KOPT-K1 (cell line): ENCODE data around the gene TMEM80.
A peak's percentile ranks its signal among the peaks of the same experiment; 100 is the strongest.

Source experiments
- H3K27ac ChIP-seq: fragments of 200-600 bp; sonication (generic); 2 replicates; pipeline ENCODE4 v1.5.1; 2016; ENCODE audit warnings: antibody characterized with exemption, mild to moderate bottlenecking, low read depth, low read length; ENCODE audit not compliant: poor library complexity, severe bottlenecking
- H3K36me3 ChIP-seq: fragments of 200-600 bp; sonication (generic); 2 replicates; pipeline ENCODE4 v1.5.1; 2017; ENCODE audit warnings: antibody characterized with exemption, mild to moderate bottlenecking, low read length, moderate library complexity; ENCODE audit not compliant: insufficient read depth
- H3K9me3 ChIP-seq: fragments of 200-600 bp; sonication (generic); 2 replicates; pipeline ENCODE4 v1.5.1; 2017; ENCODE audit warnings: antibody characterized with exemption, low read length, mild to moderate bottlenecking; ENCODE audit not compliant: insufficient read depth, poor library complexity, severe bottlenecking

The TMEM80 gene

GRCh38 chr11:691710-692590 is 3.7 kb upstream of the TMEM80 start:
- Histone ChIP-seq H3K27ac (no peak overlapping the region), H3K9me3 (no peaks in the 10 kb centered on the region), H3K36me3 (peaks cover 42% of the 10 kb centered on the region)

- H3K27ac ChIP-seq = no peak overlapping the region
- H3K9me3 ChIP-seq = no peaks in the 10 kb centered on the region
- peaks cover 32% of the 10 kb centered on the region for H3K36me3 ChIP-seq
Observed at GRCh38 chr11:692824-693414, 2.7 kb upstream of the TMEM80 start.

- Histone ChIP-seq H3K9me3 (no peaks in the 10 kb centered on the region), H3K36me3 (peaks cover 27% of the 10 kb centered on the region), H3K27ac (no peak overlapping the region)
Observed at GRCh38 chr11:693415-693831, 2.2 kb upstream of the TMEM80 start.

- Histone ChIP-seq H3K9me3 (no peaks in the 10 kb centered on the region), H3K36me3 (peaks cover 21% of the 10 kb centered on the region), H3K27ac (no peak overlapping the region)
Observed at GRCh38 chr11:693887-694562, 1.6 kb upstream of the TMEM80 start.

- no peaks in the 10 kb centered on the region for H3K9me3 ChIP-seq
- H3K36me3 ChIP-seq = peaks cover 14% of the 10 kb centered on the region
- H3K27ac ChIP-seq = peak within 1 kb of the TSS; percentile 94
Observed at GRCh38 chr11:694563-695287, 891 bp upstream of the TMEM80 start, which contains the start of gene DEAF1. Gene DEAF1 (minus strand): TSS chr11:695222. CDS start chr11:695047, 175 bp downstream.

GRCh38 chr11:695288-695537 is 403 bp upstream of the TMEM80 start:
- Histone ChIP-seq H3K9me3 (no peaks in the 10 kb centered on the region), H3K36me3 (peaks cover 11% of the 10 kb centered on the region; the same call in 1 of the 2 replicates), H3K27ac (peak overlapping the region; percentile 94)

GRCh38 chr11:696955-697491 is 1.4 kb downstream of the TMEM80 start:
- Histone ChIP-seq H3K36me3 (peaks cover 2% of the 10 kb centered on the region; the same call in 1 of the 2 replicates), H3K27ac (peak overlapping the region; percentile 94), H3K9me3 (no peaks in the 10 kb centered on the region)

- Histone ChIP-seq H3K27ac (peak overlapping the region; percentile 8), H3K9me3 (no peaks in the 10 kb centered on the region), H3K36me3 (peaks cover 7% of the 10 kb centered on the region; the same call in 1 of the 2 replicates)
Observed at GRCh38 chr11:697811-698311, 2.2 kb downstream of the TMEM80 start.

- peaks cover 7% of the 10 kb centered on the region; the same call in 1 of the 2 replicates for H3K36me3 ChIP-seq
- H3K27ac ChIP-seq = peak overlapping the region; percentile 8
- H3K9me3 ChIP-seq = no peaks in the 10 kb centered on the region
Observed at GRCh38 chr11:698493-699115, 3.0 kb downstream of the TMEM80 start.

- Histone ChIP-seq H3K9me3 (no peaks in the 10 kb centered on the region), H3K36me3 (peaks cover 7% of the 10 kb centered on the region; the same call in 1 of the 2 replicates), H3K27ac (no peak overlapping the region)
Observed at GRCh38 chr11:699116-699508, 3.5 kb downstream of the TMEM80 start.

GRCh38 chr11:699753-700152 is 4.1 kb downstream of the TMEM80 start:
- no peaks in the 10 kb centered on the region for H3K9me3 ChIP-seq
- H3K27ac ChIP-seq = no peak overlapping the region
- peaks cover 7% of the 10 kb centered on the region; the same call in 1 of the 2 replicates for H3K36me3 ChIP-seq

GRCh38 chr11:701741-702461 is 6.3 kb downstream of the TMEM80 start:
- Histone ChIP-seq H3K27ac (no peak overlapping the region), H3K9me3 (no peaks in the 10 kb centered on the region), H3K36me3 (peaks cover 7% of the 10 kb centered on the region; the same call in 1 of the 2 replicates)
